ENCODE measurements around the gene MRPL37. TPM values are rescaled to one million over a fixed set of nuclear protein-coding genes. Genes with fewer than 3 reads are reported as not detected.

The MRPL37 gene
- polyA plus RNA-seq, 1 of the 3 experiments (the other 2 are of a cell fraction), result 11.3 TPM

- TF ChIP-seq USF1 (IDR thresholded peaks at IDR 0.05; ENCODE audit: borderline replicate concordance, low read depth) (no peak), NRF1 (IDR thresholded peaks at IDR 0.05; ENCODE audit: low read depth, low read length) (no peak), TAF1 (IDR thresholded peaks at IDR 0.05; ENCODE audit: borderline replicate concordance, low read depth, low read length) (no peak), GATA2 (CRISPR knock-in tag; IDR thresholded peaks at IDR 0.05) (no peak), NFIC (IDR thresholded peaks at IDR 0.05; ENCODE audit: borderline replicate concordance) (no peak), TEAD4 (IDR thresholded peaks at IDR 0.05; ENCODE audit: borderline replicate concordance, insufficient read depth) (no peak), EP300 (IDR thresholded peaks at IDR 0.05; ENCODE audit: borderline replicate concordance in 1 of 2, low read depth in 1 of 2, low read length in 1 of 2) (no peak), FOXJ3 (CRISPR knock-in tag; IDR thresholded peaks at IDR 0.05) (no peak), EZH2phosphoT487 (IDR thresholded peaks at IDR 0.05; ENCODE audit: borderline replicate concordance, low read depth) (no peak), FOSL2 (IDR thresholded peaks at IDR 0.05; ENCODE audit: borderline replicate concordance, low read depth) (no peak)
- TF ChIP-seq, protein P1, sequence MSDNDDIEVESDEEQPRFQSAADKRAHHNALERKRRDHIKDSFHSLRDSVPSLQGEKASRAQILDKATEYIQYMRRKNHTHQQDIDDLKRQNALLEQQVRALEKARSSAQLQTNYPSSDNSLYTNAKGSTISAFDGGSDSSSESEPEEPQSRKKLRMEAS (IDR thresholded peaks at IDR 0.05; ENCODE audit: low read depth), result no peak
These were observed 9.4 kb upstream of the MRPL37 start (continued) for GRCh38 chr1:54190526-54190925.

- H3K4me3 ChIP-seq (ENCODE audit: low read depth in 2 of 2, low read length in 1 of 2), result no peak overlapping the region
- H3K9me3 ChIP-seq, result no peaks in the 10 kb centered on the region
- H3K27ac ChIP-seq (ENCODE audit: low read depth in 2 of 2, low read length in 1 of 2), result no peak overlapping the region
- 100% methylated on average over 1 of the region's 1 CpG for WGBS (ENCODE audit: low lambda C conversion rate)
- DNase-seq, result no peak
- H3K4me1 ChIP-seq (ENCODE audit: control insufficient read depth in 1 of 2, insufficient read depth in 2 of 2, low read depth in 1 of 2, low read length in 1 of 2), result no peaks in the 10 kb centered on the region
- TF ChIP-seq USF1 (IDR thresholded peaks at IDR 0.05; ENCODE audit: borderline replicate concordance, low read depth), result no peak
- TF ChIP-seq TEAD4 (IDR thresholded peaks at IDR 0.05; ENCODE audit: borderline replicate concordance, insufficient read depth), result no peak
- no peak for TF ChIP-seq JUND (IDR thresholded peaks at IDR 0.05)
- TF ChIP-seq SMC3 (IDR thresholded peaks at IDR 0.05; ENCODE audit: low read depth, low read length), result no peak
- TF ChIP-seq RCOR1 (IDR thresholded peaks at IDR 0.05; ENCODE audit: low read length), result no peak
- TF ChIP-seq USF2 (IDR thresholded peaks at IDR 0.05; ENCODE audit: borderline replicate concordance, low read depth, low read length), result no peak
- TF ChIP-seq MEF2A (IDR thresholded peaks at IDR 0.05; ENCODE audit: borderline replicate concordance, low read depth), result no peak
- no peak for TF ChIP-seq FOSL2 (IDR thresholded peaks at IDR 0.05; ENCODE audit: borderline replicate concordance, low read depth)
- TF ChIP-seq ZBTB33 (IDR thresholded peaks at IDR 0.05; ENCODE audit: borderline replicate concordance, low read depth), result no peak
- no peak for TF ChIP-seq CTCF (IDR thresholded peaks at IDR 0.05)
- TF ChIP-seq YY1 (IDR thresholded peaks at IDR 0.05; ENCODE audit: low read depth), result no peak
- no peak for TF ChIP-seq FOXJ3 (CRISPR knock-in tag; IDR thresholded peaks at IDR 0.05)
- no peak for TF ChIP-seq NRF1 (IDR thresholded peaks at IDR 0.05; ENCODE audit: low read depth, low read length)
- no peak for TF ChIP-seq POLR2AphosphoS5 (IDR thresholded peaks at IDR 0.05; ENCODE audit: low read depth, low read length)
- no peak for TF ChIP-seq RAD21 (IDR thresholded peaks at IDR 0.05; ENCODE audit: low read length)
- TF ChIP-seq RFX5 (IDR thresholded peaks at IDR 0.05; ENCODE audit: low read length), result no peak
- TF ChIP-seq PBX3 (IDR thresholded peaks at IDR 0.05), result no peak
- TF ChIP-seq SIN3A (IDR thresholded peaks at IDR 0.05; ENCODE audit: borderline replicate concordance, low read depth, low read length), result no peak
- no peak for TF ChIP-seq GABPA (IDR thresholded peaks at IDR 0.05; ENCODE audit: low read depth)
- TF ChIP-seq TCF12 (IDR thresholded peaks at IDR 0.05), result no peak
- H3K27me3 ChIP-seq (ENCODE audit: insufficient read depth), result no peaks in the 10 kb centered on the region
- no peaks in the 10 kb centered on the region for H4K20me1 ChIP-seq (ENCODE audit: insufficient read depth)
- H3K79me2 ChIP-seq (ENCODE audit: insufficient read depth), result no peaks in the 10 kb centered on the region
- no peak overlapping the region for H2AFZ ChIP-seq (ENCODE audit: low read depth)
- no peaks in the 10 kb centered on the region for H3K9me2 ChIP-seq
- POLR2A ChIA-PET, result no interaction called here
- CTCF ChIA-PET, result interaction anchor here (0.5 to 1.5 kb wide), 2 partner anchors 10 to 599 kb away, joined by 3 to 4 read pairs; no protein-coding TSS in a partner anchor
- no peak overlapping the region for H3K4me2 ChIP-seq
- H3F3A ChIP-seq (replicated peaks; ENCODE audit: insufficient read depth), result no peaks in the 10 kb centered on the region
- H3K9ac ChIP-seq, result no peak overlapping the region
- no peaks in the 10 kb centered on the region for H3K36me3 ChIP-seq (replicated peaks in 1 of 2; ENCODE audit: control insufficient read depth in 1 of 2, insufficient read depth in 2 of 2, low read length in 1 of 2)
These were observed 8.4 kb upstream of the MRPL37 start for GRCh38 chr1:54191525-54191924.

All from SK-N-SH (cell line).